HG03135 (cell line): ENCODE data around the gene SDR9C7.
"Not testable (repeated sequence)": the region's sequence is repeated elsewhere in the genome, so short reads cannot be mapped to it uniquely, and the experiment has no call there.

Experiments used
- ATAC-seq: cut with Tn5 transposase; IDR thresholded peaks from one replicate; pipeline ENCODE4 v1.9.1; 2021; ENCODE audit warnings: mild to moderate bottlenecking, moderate library complexity; ENCODE audit not compliant: unreplicated experiment

The SDR9C7 gene

DNA sequence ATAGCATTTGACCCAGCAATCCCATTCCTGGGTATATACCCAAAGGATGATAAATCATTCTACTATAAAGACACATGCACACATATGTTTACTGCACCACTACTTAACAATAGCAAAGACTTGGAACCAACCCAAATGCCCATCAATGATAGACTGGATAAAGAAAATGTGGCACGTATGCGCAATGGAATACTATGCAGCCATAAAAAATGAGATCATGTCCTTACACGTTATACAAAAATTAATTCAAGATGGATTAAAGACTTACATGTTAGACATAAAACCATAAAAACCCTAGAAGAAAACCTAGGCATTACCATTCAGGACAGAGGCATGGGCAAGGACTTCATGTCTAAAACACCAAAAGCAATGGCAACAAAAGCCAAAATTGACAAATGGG, 16.1 kb downstream of the SDR9C7 start:
- not testable (repeated sequence) for ATAC-seq

GRCh38 chr12:56916996-56917333, 17.2 kb downstream of the SDR9C7 start:
- ATAC-seq, result no peak

- ATAC-seq, result no peak
Measured at GRCh38 chr12:56916296-56916995, 17.8 kb downstream of the SDR9C7 start.

DNA sequence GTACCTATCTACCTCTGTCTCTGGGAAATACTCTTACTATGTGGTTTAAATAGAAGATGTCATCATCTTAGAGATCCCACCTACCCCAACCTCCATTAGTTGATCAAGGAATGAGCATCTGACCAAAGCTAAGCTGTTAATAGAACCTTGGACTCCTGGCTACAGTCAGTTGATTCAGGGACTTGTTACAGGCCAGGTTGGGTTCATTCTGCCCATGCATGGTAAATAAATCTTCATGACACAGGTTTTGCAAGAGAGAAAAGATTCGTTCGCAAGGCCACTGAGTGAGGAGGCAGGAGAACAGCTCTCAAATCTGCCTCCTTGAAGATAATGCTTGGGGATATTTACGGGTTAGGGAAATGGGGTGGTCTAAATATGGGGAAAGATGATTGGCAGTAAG, 19.5 kb downstream of the SDR9C7 start:
- ATAC-seq, result no peak

DNA sequence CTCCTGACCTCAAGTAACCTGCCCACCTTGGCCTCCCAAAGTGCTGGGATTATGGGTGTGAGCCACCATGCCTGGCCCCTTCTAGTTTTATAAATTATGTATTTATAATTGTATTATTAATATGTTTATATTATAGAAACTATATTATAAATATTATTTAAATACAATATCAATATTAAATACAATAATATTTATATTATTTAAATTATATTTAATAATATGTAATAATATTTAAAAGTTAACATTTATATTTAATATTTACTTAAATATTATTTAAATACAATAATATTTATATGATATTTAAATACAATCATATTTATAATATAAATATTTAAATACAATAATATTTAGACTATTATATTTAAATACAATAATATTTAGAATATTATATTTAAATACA, 20.0 kb downstream of the SDR9C7 start:
- no peak for ATAC-seq

DNA sequence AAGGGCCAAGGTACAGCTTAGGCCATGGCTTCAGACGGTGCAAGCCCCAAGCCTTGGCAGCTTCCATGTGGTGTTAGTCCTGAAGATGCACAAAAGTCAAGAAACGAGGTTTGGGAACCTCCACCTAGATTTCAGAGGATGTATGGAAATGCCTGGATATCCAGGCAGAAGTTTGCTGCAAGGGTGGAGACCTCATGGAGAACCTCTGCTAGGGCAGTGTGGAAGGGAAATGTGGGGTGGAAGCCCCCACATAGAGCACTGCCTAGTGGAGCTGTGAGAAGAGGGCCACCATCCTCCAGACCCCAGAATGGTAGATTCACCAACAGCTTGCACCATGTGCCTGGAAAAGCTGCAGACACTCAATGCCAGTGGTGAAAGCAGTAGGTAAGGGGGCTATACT, 24.8 kb downstream of the SDR9C7 start:
- not testable (repeated sequence) for ATAC-seq

GRCh38 chr12:56908136-56908535, 26.1 kb downstream of the SDR9C7 start:
- no peak for ATAC-seq

- ATAC-seq, result no peak
Measured at GRCh38 chr12:56905852-56906251, 28.4 kb downstream of the SDR9C7 start.

DNA sequence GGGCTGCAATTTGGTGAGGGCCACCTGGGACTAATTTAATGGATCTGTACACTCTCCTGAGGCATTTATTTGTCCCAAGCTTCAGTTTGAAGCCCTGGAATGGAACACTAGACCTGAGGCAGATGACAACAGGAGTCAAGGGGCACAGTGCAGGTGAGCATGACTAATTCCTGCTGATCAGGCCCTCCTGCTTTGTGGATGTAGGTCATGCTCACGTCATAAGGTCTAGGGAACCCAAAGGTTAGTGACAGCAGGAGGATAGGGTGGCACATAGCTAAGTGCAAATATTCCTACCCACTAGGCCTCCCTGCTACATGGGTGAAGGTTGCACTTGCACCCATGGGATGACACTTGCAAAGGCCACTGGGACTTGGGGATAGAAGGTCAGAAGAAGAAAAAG, 30.8 kb downstream of the SDR9C7 start:
- no peak for ATAC-seq

DNA sequence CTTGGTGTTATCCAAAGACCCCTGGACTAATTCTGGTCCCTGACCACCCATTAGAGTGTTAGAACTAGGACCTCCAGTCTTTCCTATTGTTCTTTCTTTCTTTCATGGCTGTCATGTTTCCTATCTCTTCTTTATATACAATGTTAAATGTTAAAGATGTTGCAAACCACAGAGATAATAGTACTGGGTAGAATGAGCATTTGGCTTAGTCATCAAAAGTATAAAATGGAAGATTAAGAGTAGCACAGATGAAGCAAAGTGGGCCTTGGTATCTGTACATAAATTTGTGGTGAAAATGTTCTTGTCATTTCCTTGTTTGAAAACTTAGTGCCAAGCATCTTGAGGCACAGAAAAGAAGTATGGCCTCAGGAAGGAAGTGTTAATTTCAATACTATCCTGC, 32.9 kb downstream of the SDR9C7 start:
- ATAC-seq, result not testable (repeated sequence)

DNA sequence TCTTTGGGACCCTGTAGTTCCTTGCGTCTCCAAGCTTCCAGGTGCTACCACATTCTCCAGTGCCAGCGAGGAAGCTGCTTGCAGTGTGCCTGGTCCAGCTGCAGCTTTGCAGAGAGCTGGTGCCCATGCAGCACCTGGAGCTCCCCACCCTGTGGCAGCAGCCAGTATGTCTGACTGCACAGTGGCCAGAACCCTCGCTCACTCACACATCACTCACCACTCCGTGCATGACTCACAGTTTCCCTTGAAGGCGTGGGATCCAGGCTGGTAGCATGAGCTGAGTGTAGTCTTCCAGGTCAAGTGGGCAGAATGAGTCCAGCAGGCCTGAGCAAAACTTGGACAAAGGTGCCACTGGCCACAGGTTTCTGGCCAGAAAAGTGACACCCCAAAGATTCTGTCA, 33.6 kb downstream of the SDR9C7 start:
- no peak for ATAC-seq

DNA sequence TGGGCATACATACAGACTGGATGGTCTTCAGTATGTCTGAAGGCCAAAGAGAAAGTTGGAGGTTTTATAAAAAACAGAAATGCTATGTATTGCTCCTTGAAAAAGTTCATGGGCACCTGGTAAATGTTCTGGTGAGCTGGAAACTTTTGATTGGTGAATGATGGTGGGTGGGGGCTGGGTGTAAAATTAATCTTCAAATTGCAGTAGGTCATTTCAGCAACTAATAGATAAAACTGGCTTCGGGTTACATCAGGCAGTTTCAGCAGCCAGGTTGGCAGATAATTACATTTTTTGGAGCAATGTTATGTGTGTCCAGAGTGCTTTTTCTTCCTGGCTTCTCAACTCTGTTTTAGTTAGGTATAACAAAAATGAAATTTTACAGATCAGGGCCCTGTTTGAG, 35.3 kb downstream of the SDR9C7 start:
- ATAC-seq, result no peak

- no peak for ATAC-seq
Measured at GRCh38 chr12:56897844-56898361, 36.3 kb downstream of the SDR9C7 start.

GRCh38 chr12:56896082-56896481, 38.1 kb downstream of the SDR9C7 start:
- no peak for ATAC-seq

DNA sequence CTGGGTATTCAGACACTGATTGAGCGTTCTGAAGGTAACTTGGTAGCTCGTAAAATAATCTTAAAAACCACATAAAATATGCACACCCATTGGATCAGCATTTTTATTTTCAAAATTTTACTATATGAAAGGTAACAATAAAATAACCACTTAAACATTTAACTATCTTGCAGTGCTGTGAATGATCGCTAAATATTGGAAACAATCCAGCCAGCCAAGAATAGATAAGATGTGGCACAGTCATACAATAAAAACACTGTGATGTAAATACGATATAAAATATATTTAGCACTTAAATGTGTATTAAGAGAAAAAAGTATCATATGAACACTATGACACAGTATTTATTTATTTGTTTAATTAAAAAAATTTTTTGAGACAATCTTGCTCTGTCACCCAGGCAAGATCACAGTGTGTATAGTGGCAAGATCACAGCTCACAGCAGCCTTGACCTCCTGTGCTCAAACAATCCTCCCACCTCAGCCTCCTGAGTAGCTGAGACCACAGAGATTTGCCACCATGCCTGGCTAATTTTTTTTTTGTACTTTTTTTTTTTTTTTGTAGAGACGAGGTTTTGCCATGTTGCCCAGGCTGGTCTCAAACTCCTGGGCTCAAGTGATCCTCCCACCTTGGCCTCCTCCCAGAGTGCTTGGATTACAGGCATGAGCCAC, 39.4 kb downstream of the SDR9C7 start:
- ATAC-seq, result no peak

DNA sequence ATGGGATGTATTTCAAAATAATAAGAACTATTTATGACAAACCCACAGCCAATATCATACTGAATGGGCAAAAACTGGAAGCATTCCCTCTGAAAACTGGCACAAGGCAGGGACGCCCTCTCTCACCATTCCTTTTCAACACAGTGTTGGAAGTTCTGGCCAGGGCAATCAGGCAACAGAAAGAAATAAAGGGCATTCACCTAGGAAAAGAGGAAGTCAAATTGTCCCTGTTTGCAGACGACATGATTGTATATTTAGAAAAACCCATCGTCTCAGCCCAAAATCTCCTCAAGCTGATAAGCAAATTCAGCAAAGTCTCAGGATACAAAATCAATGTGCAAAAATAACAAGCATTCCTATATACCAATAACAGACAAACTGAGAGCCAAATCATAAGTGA, 42.3 kb downstream of the SDR9C7 start:
- ATAC-seq, result not testable (repeated sequence)

DNA sequence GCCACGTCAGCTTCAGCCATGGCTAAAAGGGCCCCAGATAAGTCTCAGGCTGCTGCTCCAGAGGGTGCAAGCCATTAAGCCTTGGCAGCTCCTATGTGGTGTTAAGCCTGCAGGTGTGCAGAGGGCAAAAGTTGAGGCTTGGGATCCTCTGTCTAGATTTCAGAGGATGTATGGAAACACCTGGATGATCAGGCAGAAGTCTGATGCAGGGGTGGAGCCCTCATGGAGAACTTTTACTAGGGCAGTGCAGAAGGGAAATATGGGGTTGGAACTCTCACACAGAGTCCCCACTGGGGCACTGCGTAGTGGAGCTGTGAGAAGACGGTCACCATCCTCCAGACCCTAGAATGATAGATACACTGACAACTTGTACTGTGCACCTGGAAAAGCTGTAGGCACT, 47.9 kb downstream of the SDR9C7 start:
- no peak for ATAC-seq

- no peak for ATAC-seq
Measured at GRCh38 chr12:56885316-56885715, 48.9 kb downstream of the SDR9C7 start.

GRCh38 chr12:56884421-56884820, 49.8 kb downstream of the SDR9C7 start:
- ATAC-seq, result no peak

GRCh38 chr12:56882407-56882806, 51.8 kb downstream of the SDR9C7 start:
- ATAC-seq, result not testable (repeated sequence)

GRCh38 chr12:56880125-56880992, 53.8 kb downstream of the SDR9C7 start:
- ATAC-seq, result no peak
